Stimulated activated CD8-positive, alpha-beta memory T cell treated with anti-CD3 and anti-CD28 coated beads, Interleukin-4, amount 100 ng/mL, for 24 hours (primary cell): ENCODE results near the gene PKP3.
"Not testable (repeated sequence)": the region's sequence is repeated elsewhere in the genome, so short reads cannot be mapped to it uniquely, and the experiment has no call there.

Source experiments
- DNase-seq: peaks from one replicate; pipeline ENCODE4 v3.0.0-alpha.2; 2020; ENCODE audit warnings: low read depth

Gene PKP3

GRCh38 chr11:362642-363442, 31.2 kb upstream of the PKP3 start:
- no peak for DNase-seq

- not testable (repeated sequence) for DNase-seq
Observed at GRCh38 chr11:363443-363805, 30.6 kb upstream of the PKP3 start.

GRCh38 chr11:363948-364761, 29.9 kb upstream of the PKP3 start:
- DNase-seq: no peak

- no peak for DNase-seq
Observed at GRCh38 chr11:364991-365725, 28.9 kb upstream of the PKP3 start.

- DNase-seq: no peak
Observed at GRCh38 chr11:365831-366230, 28.2 kb upstream of the PKP3 start.

GRCh38 chr11:367956-368413, 26.0 kb upstream of the PKP3 start:
- DNase-seq: no peak

GRCh38 chr11:368414-369335, 25.3 kb upstream of the PKP3 start:
- no peak for DNase-seq

- DNase-seq: no peak
Observed at GRCh38 chr11:369336-370018, 24.5 kb upstream of the PKP3 start, which contains the start of gene B4GALNT4. Gene B4GALNT4, plus strand, starts transcription at chr11:369499. Its CDS starts 305 bp downstream, at chr11:369804.

GRCh38 chr11:370070-370941, 23.7 kb upstream of the PKP3 start:
- no peak for DNase-seq

GRCh38 chr11:371051-371450, 23.0 kb upstream of the PKP3 start:
- DNase-seq: no peak

GRCh38 chr11:371716-372590, 22.1 kb upstream of the PKP3 start:
- no peak for DNase-seq

GRCh38 chr11:372809-373715, 20.9 kb upstream of the PKP3 start:
- DNase-seq: no peak

- DNase-seq: no peak
Observed at GRCh38 chr11:373716-374551, 20.1 kb upstream of the PKP3 start.

- no peak for DNase-seq
Observed at GRCh38 chr11:375065-376025, 18.7 kb upstream of the PKP3 start.

GRCh38 chr11:376531-377173, 17.4 kb upstream of the PKP3 start:
- DNase-seq: no peak
